K562 (cell line): ENCODE measurements around the gene IDUA. TPM values are rescaled to one million over a fixed set of nuclear protein-coding genes. Genes with fewer than 3 reads are reported as not detected.

Experiments used
- BRCA1 ChIP-seq, 2 experiments: fragments of 450-650 bp in 1 of 2; sonication (generic) in 1 of 2; formaldehyde crosslinking in 1 of 2; IDR thresholded peaks; 2 replicates each; pipeline versions ENCODE4 v1.5.0 to v1.6.1; 2017 to 2020; ENCODE audit warnings: mild to moderate bottlenecking in 1 of 2, missing genetic modification reagents in 1 of 2
- FOXA1 ChIP-seq: fragments of 450-650 bp; IDR thresholded peaks from 2 replicates; pipeline ENCODE4 v1.6.1; 2016; ENCODE audit warnings: mild to moderate bottlenecking, borderline replicate concordance
- HDAC3 ChIP-seq: fragments of 450-650 bp; IDR thresholded peaks from 2 replicates; pipeline ENCODE4 v1.6.1; 2018; ENCODE audit warnings: borderline replicate concordance, mild to moderate bottlenecking, moderate library complexity; ENCODE audit not compliant: partially characterized antibody
- HES1 ChIP-seq: fragments of 450-650 bp; IDR thresholded peaks from 2 replicates; pipeline ENCODE4 v1.6.1; 2016; ENCODE audit warnings: low read depth, mild to moderate bottlenecking, moderate library complexity
- HOXB6 ChIP-seq: fragments of 250-450 bp; sonication (Bioruptor Pico); IDR thresholded peaks from 2 replicates; pipeline ENCODE4 v1.5.1; 2022; ENCODE audit warnings: mild to moderate bottlenecking, borderline replicate concordance
- MBD2 ChIP-seq: sonication (generic); IDR thresholded peaks from 2 replicates; pipeline ENCODE4 v1.6.1; 2016; ENCODE audit warnings: low read depth, borderline replicate concordance
- MLX ChIP-seq, 2 experiments: fragments of 450-650 bp in 1 of 2; sonication (generic) in 1 of 2; formaldehyde crosslinking; conservative IDR thresholded peaks; 2 replicates each; pipeline versions ENCODE4 v1.4.0 to v1.8.1; 2020 to 2022; ENCODE audit warnings: mild to moderate bottlenecking in 1 of 2, missing genetic modification reagents in 1 of 2
- NR2C2 ChIP-seq, 2 experiments: fragments of 200-800 bp in 1 of 2; sonication (Bioruptor generic) in 1 of 2; sonication (generic) in 1 of 2; formaldehyde crosslinking in 1 of 2; IDR thresholded peaks; 2 replicates each; pipeline versions ENCODE4 v1.6.1 to v1.8.0; 2016 to 2022; ENCODE audit warnings: mild to moderate bottlenecking in 1 of 2, missing compliant biosample characterization in 1 of 2, missing genetic modification characterization in 1 of 2, missing genetic modification reagents in 1 of 2
- SAP30 ChIP-seq: fragments of 200-600 bp; sonication (generic); IDR thresholded peaks from 2 replicates; pipeline ENCODE4 v1.6.1; 2012; ENCODE audit warnings: borderline replicate concordance, low read depth, mild to moderate bottlenecking, moderate library complexity, low read length, control low read depth, inconsistent platforms; ENCODE audit not compliant: insufficient read depth, poor library complexity, severe bottlenecking
- SIN3B ChIP-seq: fragments of 450-650 bp; IDR thresholded peaks from 2 replicates; pipeline ENCODE4 v1.6.1; 2017; ENCODE audit warnings: low read depth, mild to moderate bottlenecking, moderate library complexity
- SMAD1 ChIP-seq: fragments of 150-350 bp; IDR thresholded peaks from 2 replicates; pipeline ENCODE4 v1.6.1; 2014; ENCODE audit warnings: low read length, low read depth; ENCODE audit not compliant: partially characterized antibody
- TCF7 ChIP-seq: sonication (generic); IDR thresholded peaks from 2 replicates; pipeline ENCODE4 v1.6.1; 2016; ENCODE audit warnings: antibody characterized with exemption, borderline replicate concordance
- TRIM24 ChIP-seq, 2 experiments: fragments of 450-650 bp; IDR thresholded peaks; 2 replicates each; pipeline ENCODE4 v1.6.1; 2016
- ZNF592 ChIP-seq: fragments of 450-650 bp; IDR thresholded peaks from 2 replicates; pipeline ENCODE4 v1.6.1; 2017; ENCODE audit warnings: antibody characterized with exemption, mild to moderate bottlenecking
- polyA plus RNA-seq, 8 experiments: library from polyadenylated mRNA; depleted of rRNA in 4 of 8; stranded (reverse) in 5 of 8; unstranded in 3 of 8; fragments of >200 nt; fragmentation: Nextera tagmentation in 2 of 8; fragmentation: Illumina TruSeq in 1 of 8; extraction: Ambion mirVana in 2 of 8; extraction: Trizol in 1 of 8; gene quantifications; 2 replicates each; pipeline versions ENCODE4 v1.2.1 to v1.2.3, GENCODE V29; 2011 to 2014; ENCODE audit warnings: inconsistent platforms in 1 of 8, missing spikeins in 1 of 8
- total RNA-seq, 7 experiments: library from RNA; depleted of rRNA in 6 of 7; stranded (reverse); fragments of >200 nt in 6 of 7; fragmentation: Illumina TruSeq in 2 of 7; extraction: Trizol in 2 of 7; gene quantifications; 2 replicates each; pipeline versions ENCODE4 v1.2.1 to v1.2.3, GENCODE V29; 2011 to 2021; ENCODE audit warnings: low replicate concordance in 1 of 7
- TF ChIP-seq, protein P1 (sequence below): conservative IDR thresholded peaks from 2 replicates; pipeline ENCODE4 v1.6.1; 2011; ENCODE audit warnings: low read depth, mild to moderate bottlenecking, low read length; ENCODE audit not compliant: control insufficient read depth
- TF ChIP-seq, protein P2 (sequence below): fragments of 250-450 bp; sonication (Bioruptor Pico); IDR thresholded peaks from 2 replicates; pipeline ENCODE4 v1.4.0; 2020

IDUA gene
- total and polyA plus RNA-seq, 9 of the 15 experiments (the other 6 are each of a cell fraction or from before 2014, with no cell fraction given) = 0.04 to 16.1 (median 1.2) TPM

DNA sequence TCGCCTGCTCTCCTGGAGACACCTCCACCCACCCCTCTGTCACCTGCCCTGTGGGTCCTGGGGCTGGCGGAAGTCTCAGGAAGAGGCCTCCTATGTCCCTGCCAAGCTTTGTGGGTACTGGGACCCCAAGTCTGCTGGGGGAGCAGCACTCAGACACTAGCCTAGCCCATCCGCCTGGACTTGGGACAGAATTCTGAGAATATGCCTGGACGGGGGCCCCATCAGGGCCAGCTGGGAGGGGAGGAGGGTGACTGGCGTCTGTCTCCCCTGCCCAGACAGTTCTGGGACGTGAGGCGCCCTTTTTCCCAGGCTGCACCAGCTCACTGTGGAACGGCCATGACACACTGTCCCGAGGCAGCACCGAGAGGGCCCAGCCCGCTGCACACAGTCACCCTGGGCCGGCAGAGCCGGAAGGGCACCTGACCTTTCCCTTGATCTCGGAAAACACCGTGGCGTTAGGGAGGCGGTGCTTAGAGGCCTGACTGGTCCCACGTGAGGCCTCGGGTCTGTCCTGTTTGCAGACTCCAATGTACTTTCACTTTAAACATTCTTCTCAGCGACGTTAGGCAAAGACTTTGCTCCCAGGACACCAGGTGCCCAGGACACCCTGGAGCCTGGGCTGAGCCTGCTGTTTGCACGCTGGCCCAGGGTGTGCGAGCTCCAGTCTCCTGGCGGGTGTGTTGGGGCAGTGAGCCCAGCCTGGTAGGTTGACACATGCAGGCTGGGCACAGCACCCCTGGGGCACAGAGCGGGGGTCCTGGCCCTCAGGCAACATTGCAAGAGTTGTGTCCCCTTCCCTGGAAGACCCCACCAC, 5.7 kb downstream of the IDUA start (continued):
- no peak for TF ChIP-seq HDAC3
- TF ChIP-seq ZNF592 = peak; percentile 81
- no peak for TF ChIP-seq MBD2
- TF ChIP-seq, protein P1, sequence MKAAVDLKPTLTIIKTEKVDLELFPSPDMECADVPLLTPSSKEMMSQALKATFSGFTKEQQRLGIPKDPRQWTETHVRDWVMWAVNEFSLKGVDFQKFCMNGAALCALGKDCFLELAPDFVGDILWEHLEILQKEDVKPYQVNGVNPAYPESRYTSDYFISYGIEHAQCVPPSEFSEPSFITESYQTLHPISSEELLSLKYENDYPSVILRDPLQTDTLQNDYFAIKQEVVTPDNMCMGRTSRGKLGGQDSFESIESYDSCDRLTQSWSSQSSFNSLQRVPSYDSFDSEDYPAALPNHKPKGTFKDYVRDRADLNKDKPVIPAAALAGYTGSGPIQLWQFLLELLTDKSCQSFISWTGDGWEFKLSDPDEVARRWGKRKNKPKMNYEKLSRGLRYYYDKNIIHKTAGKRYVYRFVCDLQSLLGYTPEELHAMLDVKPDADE = 0 out of 2 replicates have a peak, but pooled peaks have one; percentile 19
- TF ChIP-seq TCF7 = no peak
- TF ChIP-seq SMAD1 = no peak
- peak; percentile 51; the same call in 1 of the 2 replicates for TF ChIP-seq NR2C2 (CRISPR knock-in tag; IDR thresholded peaks at IDR 0.05)
- peak; percentile 89 for TF ChIP-seq NR2C2 (tag; IDR thresholded peaks at IDR 0.05)
- 0 out of 4 replicates have a peak, but pooled peaks of 1 of the 2 experiments have one; percentile 43 for TF ChIP-seq TRIM24 (IDR thresholded peaks at IDR 0.05)
- peak; percentile 50 for TF ChIP-seq SAP30
- no peak for TF ChIP-seq FOXA1
- TF ChIP-seq HES1 = no peak
- TF ChIP-seq MLX (CRISPR knock-in tag; conservative IDR thresholded peaks at IDR 0.05) = no peak; a peak in 2 of 4 replicates
- 0 out of 2 replicates have a peak, but pooled peaks have one; percentile 16 for TF ChIP-seq HOXB6 (CRISPR knock-in tag)
- TF ChIP-seq, protein P2, sequence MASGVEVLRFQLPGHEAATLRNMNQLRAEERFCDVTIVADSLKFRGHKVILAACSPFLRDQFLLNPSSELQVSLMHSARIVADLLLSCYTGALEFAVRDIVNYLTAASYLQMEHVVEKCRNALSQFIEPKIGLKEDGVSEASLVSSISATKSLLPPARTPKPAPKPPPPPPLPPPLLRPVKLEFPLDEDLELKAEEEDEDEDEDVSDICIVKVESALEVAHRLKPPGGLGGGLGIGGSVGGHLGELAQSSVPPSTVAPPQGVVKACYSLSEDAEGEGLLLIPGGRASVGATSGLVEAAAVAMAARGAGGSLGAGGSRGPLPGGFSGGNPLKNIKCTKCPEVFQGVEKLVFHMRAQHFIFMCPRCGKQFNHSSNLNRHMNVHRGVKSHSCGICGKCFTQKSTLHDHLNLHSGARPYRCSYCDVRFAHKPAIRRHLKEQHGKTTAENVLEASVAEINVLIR (CRISPR knock-in tag) = no peak
- no peak for TF ChIP-seq BRCA1 (IDR thresholded peaks at IDR 0.05)
- TF ChIP-seq BRCA1 (CRISPR knock-in tag; IDR thresholded peaks at IDR 0.05) = no peak
- no peak for TF ChIP-seq SIN3B
